B cell (primary cell): ENCODE measurements around the gene OIT3.

Experiments used
- EZH2 ChIP-seq: IDR thresholded peaks from 2 replicates; pipeline ENCODE4 v1.6.1; 2012; ENCODE audit warnings: borderline replicate concordance, low read depth, mild to moderate bottlenecking, moderate library complexity, low read length; ENCODE audit not compliant: insufficient read depth, poor library complexity, severe bottlenecking
- TF ChIP-seq, protein P1 (sequence below): fragments of 200-600 bp; IDR thresholded peaks from one replicate; pipeline ENCODE4 v1.8.0; 2022; ENCODE audit warnings: antibody characterized with exemption, mild to moderate bottlenecking

DNA sequence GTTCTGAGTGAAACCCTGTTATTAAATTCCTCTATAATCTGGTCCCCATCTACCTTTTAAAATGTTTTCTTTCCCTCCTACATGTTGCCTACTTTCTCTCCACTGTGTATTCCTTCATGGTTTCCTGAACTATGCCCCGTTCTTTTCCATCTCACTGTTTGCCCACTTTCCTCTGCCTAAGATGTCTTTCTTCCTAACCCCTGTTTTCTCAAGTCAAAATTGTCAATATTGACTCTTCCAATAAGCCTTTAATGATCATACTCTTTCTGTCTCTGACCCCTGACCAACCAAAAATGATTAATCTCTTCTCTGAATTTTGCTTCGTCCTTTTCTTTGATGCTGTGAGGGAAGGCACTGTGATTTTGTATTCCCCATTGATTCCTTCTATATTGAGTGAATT, 30.6 kb upstream of the OIT3 start:
- TF ChIP-seq, protein P1, sequence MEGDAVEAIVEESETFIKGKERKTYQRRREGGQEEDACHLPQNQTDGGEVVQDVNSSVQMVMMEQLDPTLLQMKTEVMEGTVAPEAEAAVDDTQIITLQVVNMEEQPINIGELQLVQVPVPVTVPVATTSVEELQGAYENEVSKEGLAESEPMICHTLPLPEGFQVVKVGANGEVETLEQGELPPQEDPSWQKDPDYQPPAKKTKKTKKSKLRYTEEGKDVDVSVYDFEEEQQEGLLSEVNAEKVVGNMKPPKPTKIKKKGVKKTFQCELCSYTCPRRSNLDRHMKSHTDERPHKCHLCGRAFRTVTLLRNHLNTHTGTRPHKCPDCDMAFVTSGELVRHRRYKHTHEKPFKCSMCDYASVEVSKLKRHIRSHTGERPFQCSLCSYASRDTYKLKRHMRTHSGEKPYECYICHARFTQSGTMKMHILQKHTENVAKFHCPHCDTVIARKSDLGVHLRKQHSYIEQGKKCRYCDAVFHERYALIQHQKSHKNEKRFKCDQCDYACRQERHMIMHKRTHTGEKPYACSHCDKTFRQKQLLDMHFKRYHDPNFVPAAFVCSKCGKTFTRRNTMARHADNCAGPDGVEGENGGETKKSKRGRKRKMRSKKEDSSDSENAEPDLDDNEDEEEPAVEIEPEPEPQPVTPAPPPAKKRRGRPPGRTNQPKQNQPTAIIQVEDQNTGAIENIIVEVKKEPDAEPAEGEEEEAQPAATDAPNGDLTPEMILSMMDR = no peak
- TF ChIP-seq EZH2 = no peak
